Activated CD8-positive, alpha-beta memory T cell treated with anti-CD3 and anti-CD28 coated beads, Interleukin-2, amount 50 U/mL, for 48 hours (primary cell): ENCODE data around the gene TEX11.
"Not testable (repeated sequence)": the region's sequence is repeated elsewhere in the genome, so short reads cannot be mapped to it uniquely, and the experiment has no call there.

Experiments used
- DNase-seq: peaks from one replicate; pipeline ENCODE4 v3.0.0-alpha.2; 2020

The TEX11 gene

GRCh38 chrX:70754169-70754848 lies 154.2 kb downstream of the TEX11 start:
- no peak for DNase-seq

- not testable (repeated sequence) for DNase-seq
Measured at GRCh38 chrX:70733774-70734173, 174.7 kb downstream of the TEX11 start.

- DNase-seq, result not testable (repeated sequence)
Measured at GRCh38 chrX:70727961-70728360, 180.6 kb downstream of the TEX11 start.

GRCh38 chrX:70720721-70721120 lies 187.8 kb downstream of the TEX11 start:
- DNase-seq, result no peak

- not testable (repeated sequence) for DNase-seq
Measured at GRCh38 chrX:70711336-70711735, 197.2 kb downstream of the TEX11 start.

- DNase-seq, result no peak
Measured at GRCh38 chrX:70694339-70695122, 214.0 kb downstream of the TEX11 start.

- not testable (repeated sequence) for DNase-seq
Measured at GRCh38 chrX:70679455-70679854, 229.1 kb downstream of the TEX11 start.

- DNase-seq, result no peak
Measured at GRCh38 chrX:70675284-70675683, 233.2 kb downstream of the TEX11 start.

GRCh38 chrX:70672326-70672725 lies 236.2 kb downstream of the TEX11 start:
- no peak for DNase-seq

- no peak for DNase-seq
Measured at GRCh38 chrX:70669120-70669519, 239.4 kb downstream of the TEX11 start.

GRCh38 chrX:70664726-70665125 lies 243.8 kb downstream of the TEX11 start:
- DNase-seq, result no peak

GRCh38 chrX:70661124-70661523 lies 247.4 kb downstream of the TEX11 start:
- DNase-seq, result not testable (repeated sequence)

GRCh38 chrX:70657546-70657945 lies 251.0 kb downstream of the TEX11 start:
- not testable (repeated sequence) for DNase-seq

- DNase-seq, result no peak
Measured at GRCh38 chrX:70656304-70656703, 252.2 kb downstream of the TEX11 start.

- not testable (repeated sequence) for DNase-seq
Measured at GRCh38 chrX:70647910-70648309, 260.6 kb downstream of the TEX11 start.

GRCh38 chrX:70636218-70636617 lies 272.3 kb downstream of the TEX11 start:
- DNase-seq, result no peak

GRCh38 chrX:70635669-70636068 lies 272.8 kb downstream of the TEX11 start:
- no peak for DNase-seq

- DNase-seq, result no peak
Measured at GRCh38 chrX:70635227-70635626, 273.3 kb downstream of the TEX11 start.

GRCh38 chrX:70621743-70622142 lies 286.8 kb downstream of the TEX11 start:
- DNase-seq, result no peak

GRCh38 chrX:70618467-70618866 lies 290.0 kb downstream of the TEX11 start:
- no peak for DNase-seq

- no peak for DNase-seq
Measured at GRCh38 chrX:70613295-70613694, 295.2 kb downstream of the TEX11 start.

- no peak for DNase-seq
Measured at GRCh38 chrX:70605352-70605751, 303.2 kb downstream of the TEX11 start.

GRCh38 chrX:70592091-70592490 lies 316.4 kb downstream of the TEX11 start:
- DNase-seq, result peak; percentile 46

- DNase-seq, result not testable (repeated sequence)
Measured at GRCh38 chrX:70587158-70587557, 321.4 kb downstream of the TEX11 start.
